ENCODE measurements around the gene MED12L.

DNA sequence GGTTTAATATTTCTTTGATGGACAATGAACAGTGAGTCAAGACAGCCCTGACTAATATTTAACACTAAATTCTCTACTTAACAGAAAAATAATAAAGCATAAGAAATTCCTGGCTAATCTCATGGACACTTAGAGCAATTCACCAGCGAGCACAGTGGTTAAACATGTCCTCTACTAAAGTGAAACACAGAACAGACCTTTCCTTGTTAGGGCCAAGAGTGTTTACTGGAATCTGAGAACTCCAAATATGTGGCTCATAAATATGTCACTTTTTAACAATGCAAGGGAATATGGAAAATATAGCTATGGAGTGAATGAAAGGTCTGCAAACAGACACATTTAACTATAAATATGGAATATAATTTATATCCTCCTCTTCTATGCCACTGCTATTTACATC, 394.0 kb downstream of the MED12L start:
- TF ChIP-seq, protein P1, sequence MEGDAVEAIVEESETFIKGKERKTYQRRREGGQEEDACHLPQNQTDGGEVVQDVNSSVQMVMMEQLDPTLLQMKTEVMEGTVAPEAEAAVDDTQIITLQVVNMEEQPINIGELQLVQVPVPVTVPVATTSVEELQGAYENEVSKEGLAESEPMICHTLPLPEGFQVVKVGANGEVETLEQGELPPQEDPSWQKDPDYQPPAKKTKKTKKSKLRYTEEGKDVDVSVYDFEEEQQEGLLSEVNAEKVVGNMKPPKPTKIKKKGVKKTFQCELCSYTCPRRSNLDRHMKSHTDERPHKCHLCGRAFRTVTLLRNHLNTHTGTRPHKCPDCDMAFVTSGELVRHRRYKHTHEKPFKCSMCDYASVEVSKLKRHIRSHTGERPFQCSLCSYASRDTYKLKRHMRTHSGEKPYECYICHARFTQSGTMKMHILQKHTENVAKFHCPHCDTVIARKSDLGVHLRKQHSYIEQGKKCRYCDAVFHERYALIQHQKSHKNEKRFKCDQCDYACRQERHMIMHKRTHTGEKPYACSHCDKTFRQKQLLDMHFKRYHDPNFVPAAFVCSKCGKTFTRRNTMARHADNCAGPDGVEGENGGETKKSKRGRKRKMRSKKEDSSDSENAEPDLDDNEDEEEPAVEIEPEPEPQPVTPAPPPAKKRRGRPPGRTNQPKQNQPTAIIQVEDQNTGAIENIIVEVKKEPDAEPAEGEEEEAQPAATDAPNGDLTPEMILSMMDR (IDR thresholded peaks at IDR 0.05; ENCODE audit: low read depth, low read length) = no peak
- TF ChIP-seq POLR2A (IDR thresholded peaks at IDR 0.05; ENCODE audit: extremely low read depth, insufficient read length) (no peak), MYC (IDR thresholded peaks at IDR 0.05; ENCODE audit: low read depth, low read length) (no peak)

Data from NB4 (cell line).